ENCODE data around the gene PLEKHG4B. TPM values are rescaled to one million over a fixed set of nuclear protein-coding genes. Genes with fewer than 3 reads are reported as not detected.

The PLEKHG4B gene
- total RNA-seq, 1 experiment from 2014 or later, result not detected

DNA sequence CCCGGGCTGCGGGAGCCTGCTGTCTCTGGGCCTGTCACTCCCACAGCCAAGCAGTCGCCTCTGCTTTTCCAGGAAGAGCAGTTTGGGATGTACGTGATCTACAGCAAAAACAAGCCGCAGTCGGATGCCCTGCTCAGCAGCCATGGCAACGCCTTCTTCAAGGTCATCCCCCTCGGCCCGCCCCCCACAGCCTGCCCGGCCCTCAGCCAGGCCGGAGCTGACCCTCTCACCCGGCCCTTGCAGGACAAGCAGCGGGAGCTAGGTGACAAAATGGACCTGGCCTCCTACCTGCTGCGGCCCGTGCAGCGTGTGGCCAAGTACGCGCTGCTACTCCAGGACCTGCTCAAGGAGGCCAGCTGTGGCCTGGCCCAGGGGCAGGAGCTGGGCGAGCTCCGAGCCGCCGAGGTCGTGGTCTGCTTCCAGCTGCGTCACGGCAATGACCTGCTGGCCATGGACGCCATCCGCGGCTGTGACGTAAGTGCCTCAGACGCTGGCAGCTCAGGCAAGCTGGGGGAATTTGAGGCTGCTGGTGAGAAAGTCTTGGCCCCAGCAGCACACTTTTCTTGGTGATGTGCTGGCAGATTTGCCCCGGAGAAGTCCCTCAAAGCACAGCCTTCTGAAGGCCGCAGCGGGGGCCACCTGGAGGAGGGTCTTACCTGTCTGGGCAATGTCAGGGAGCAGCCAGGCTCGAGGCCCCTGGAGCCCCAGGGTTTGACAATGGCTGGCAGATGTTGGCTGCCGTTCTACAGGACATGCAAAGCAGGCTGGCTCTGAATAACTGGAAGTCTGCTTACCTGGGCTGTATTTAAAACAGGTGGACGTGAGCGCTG lies 79.2 kb downstream of the PLEKHG4B start:
- Mint-ChIP-seq H3K36me3 (ENCODE audit: insufficient read depth, unreplicated experiment) (no peaks in the 10 kb centered on the region), H3K4me1 (ENCODE audit: insufficient read depth, unreplicated experiment) (peaks cover 7% of the 10 kb centered on the region), H3K27me3 (ENCODE audit: insufficient read depth, unreplicated experiment) (peaks cover 20% of the 10 kb centered on the region), H3K4me3 (ENCODE audit: unreplicated experiment) (no peak overlapping the region), H3K9me3 (ENCODE audit: unreplicated experiment) (no peaks in the 10 kb centered on the region), H3K27ac (ENCODE audit: low read depth, unreplicated experiment) (no peak overlapping the region)
- BruUV-seq (replicated peaks), result no TSS peak
- ChIA-PET CTCF (interaction anchor here (1.0 kb wide), 1 partner anchor 17 kb away, joined by 4 read pairs; no protein-coding TSS in a partner anchor), POLR2A (no interaction called here)
- TF ChIP-seq, protein P1, sequence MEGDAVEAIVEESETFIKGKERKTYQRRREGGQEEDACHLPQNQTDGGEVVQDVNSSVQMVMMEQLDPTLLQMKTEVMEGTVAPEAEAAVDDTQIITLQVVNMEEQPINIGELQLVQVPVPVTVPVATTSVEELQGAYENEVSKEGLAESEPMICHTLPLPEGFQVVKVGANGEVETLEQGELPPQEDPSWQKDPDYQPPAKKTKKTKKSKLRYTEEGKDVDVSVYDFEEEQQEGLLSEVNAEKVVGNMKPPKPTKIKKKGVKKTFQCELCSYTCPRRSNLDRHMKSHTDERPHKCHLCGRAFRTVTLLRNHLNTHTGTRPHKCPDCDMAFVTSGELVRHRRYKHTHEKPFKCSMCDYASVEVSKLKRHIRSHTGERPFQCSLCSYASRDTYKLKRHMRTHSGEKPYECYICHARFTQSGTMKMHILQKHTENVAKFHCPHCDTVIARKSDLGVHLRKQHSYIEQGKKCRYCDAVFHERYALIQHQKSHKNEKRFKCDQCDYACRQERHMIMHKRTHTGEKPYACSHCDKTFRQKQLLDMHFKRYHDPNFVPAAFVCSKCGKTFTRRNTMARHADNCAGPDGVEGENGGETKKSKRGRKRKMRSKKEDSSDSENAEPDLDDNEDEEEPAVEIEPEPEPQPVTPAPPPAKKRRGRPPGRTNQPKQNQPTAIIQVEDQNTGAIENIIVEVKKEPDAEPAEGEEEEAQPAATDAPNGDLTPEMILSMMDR (IDR thresholded peaks at IDR 0.05; ENCODE audit: unreplicated experiment), result no peak
- DNase-seq (ENCODE audit: unreplicated experiment), result no peak
- intact Hi-C loops (cut with micrococcal nuclease), result no loop called here

DNA sequence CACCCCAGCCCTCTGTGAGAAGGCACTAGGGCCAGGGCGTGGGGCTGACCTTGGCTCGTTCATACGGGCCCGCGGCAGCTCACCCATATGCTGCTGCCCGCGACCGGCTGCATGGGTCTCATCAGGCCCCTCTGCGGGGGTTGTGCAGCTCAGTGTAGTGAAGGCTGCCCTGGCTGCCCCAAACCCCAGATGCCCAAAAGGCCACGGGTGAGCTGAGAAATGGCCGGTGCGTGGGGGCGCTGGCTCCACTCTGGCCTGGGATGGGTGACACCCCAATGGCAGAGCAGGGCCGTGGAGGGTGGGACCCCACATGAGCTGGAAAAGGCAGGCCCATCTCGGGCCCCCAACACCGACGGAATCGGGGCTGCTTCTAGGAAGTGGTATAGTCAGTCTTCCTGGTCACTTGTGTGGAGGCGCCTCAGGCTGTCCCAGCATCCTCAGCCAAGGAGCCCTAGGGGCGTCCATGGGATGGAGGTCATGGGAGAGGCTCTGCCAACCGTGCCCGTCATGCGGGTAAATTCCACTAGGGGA lies 79.9 kb downstream of the PLEKHG4B start:
- Mint-ChIP-seq H3K4me3 (ENCODE audit: unreplicated experiment) (no peak overlapping the region), H3K36me3 (ENCODE audit: insufficient read depth, unreplicated experiment) (no peaks in the 10 kb centered on the region), H3K27ac (ENCODE audit: low read depth, unreplicated experiment) (no peak overlapping the region), H3K27me3 (ENCODE audit: insufficient read depth, unreplicated experiment) (peaks cover 24% of the 10 kb centered on the region), H3K4me1 (ENCODE audit: insufficient read depth, unreplicated experiment) (peaks cover 7% of the 10 kb centered on the region), H3K9me3 (ENCODE audit: unreplicated experiment) (no peaks in the 10 kb centered on the region)
- ChIA-PET POLR2A (no interaction called here), CTCF (interaction anchor here (1.0 kb wide), 1 partner anchor 16 kb away, joined by 4 read pairs; no protein-coding TSS in a partner anchor)
- no TSS peak for BruUV-seq (replicated peaks)
- TF ChIP-seq, protein P1 (IDR thresholded peaks at IDR 0.05; ENCODE audit: unreplicated experiment), result no peak
- intact Hi-C loops (cut with micrococcal nuclease), result no loop called here
- DNase-seq (ENCODE audit: unreplicated experiment), result no peak

DNA sequence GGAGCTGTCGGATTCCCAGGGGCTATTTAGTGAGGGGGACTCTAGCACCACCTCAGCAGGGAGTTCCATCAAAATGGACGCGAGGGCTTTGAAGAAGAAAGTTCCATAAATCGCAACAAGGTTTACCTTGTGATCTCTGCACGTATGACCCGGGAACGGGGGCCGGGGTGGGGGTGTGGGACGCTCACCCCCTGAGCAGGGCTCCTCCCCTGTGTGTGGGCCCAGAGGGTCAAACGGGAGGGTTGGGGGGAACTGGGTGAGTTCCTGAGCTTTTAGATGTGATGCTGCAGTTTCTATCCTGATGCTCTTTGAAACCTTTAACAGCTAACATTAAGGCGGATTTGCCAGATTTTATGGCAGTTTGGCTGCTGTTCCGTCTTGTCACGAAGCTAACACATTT lies 80.5 kb downstream of the PLEKHG4B start:
- no TSS peak for BruUV-seq (replicated peaks)
- TF ChIP-seq, protein P1 (IDR thresholded peaks at IDR 0.05; ENCODE audit: unreplicated experiment), result no peak
- H3K27ac Mint-ChIP-seq (ENCODE audit: low read depth, unreplicated experiment), result no peak overlapping the region
- ChIA-PET POLR2A (no interaction called here), CTCF (interaction anchor here (1.0 kb wide), 1 partner anchor 16 kb away, joined by 4 read pairs; no protein-coding TSS in a partner anchor)
- intact Hi-C loops (cut with micrococcal nuclease), result no loop called here
- DNase-seq (ENCODE audit: unreplicated experiment), result no peak
- peaks cover 7% of the 10 kb centered on the region for H3K4me1 Mint-ChIP-seq (ENCODE audit: insufficient read depth, unreplicated experiment)
- no peaks in the 10 kb centered on the region for H3K36me3 Mint-ChIP-seq (ENCODE audit: insufficient read depth, unreplicated experiment)
- H3K9me3 Mint-ChIP-seq (ENCODE audit: unreplicated experiment), result no peaks in the 10 kb centered on the region
- H3K4me3 Mint-ChIP-seq (ENCODE audit: unreplicated experiment), result no peak overlapping the region
- H3K27me3 Mint-ChIP-seq (ENCODE audit: insufficient read depth, unreplicated experiment), result peaks cover 29% of the 10 kb centered on the region

DNA sequence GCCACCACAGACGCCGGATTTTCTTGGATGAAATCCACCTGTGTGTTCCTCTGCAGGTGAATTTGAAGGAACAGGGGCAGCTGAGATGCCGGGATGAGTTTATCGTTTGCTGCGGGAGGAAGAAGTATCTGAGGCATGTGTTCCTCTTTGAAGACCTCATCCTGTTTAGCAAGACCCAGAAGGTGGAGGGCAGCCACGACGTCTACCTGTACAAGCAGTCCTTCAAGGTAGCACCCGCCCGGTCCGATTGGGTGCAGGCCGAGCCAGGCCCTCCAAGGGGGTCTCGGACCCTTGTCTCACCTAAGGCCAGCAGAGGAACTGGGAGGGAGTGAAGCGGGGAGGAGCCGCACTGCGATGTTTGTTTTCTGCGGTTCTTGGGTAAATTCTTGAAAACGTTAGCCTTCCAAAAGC lies 80.9 kb downstream of the PLEKHG4B start:
- DNase-seq (ENCODE audit: unreplicated experiment), result no peak
- Mint-ChIP-seq H3K4me1 (ENCODE audit: insufficient read depth, unreplicated experiment) (peaks cover 7% of the 10 kb centered on the region), H3K27ac (ENCODE audit: low read depth, unreplicated experiment) (no peak overlapping the region), H3K4me3 (ENCODE audit: unreplicated experiment) (no peak overlapping the region), H3K27me3 (ENCODE audit: insufficient read depth, unreplicated experiment) (peaks cover 33% of the 10 kb centered on the region), H3K36me3 (ENCODE audit: insufficient read depth, unreplicated experiment) (no peaks in the 10 kb centered on the region), H3K9me3 (ENCODE audit: unreplicated experiment) (no peaks in the 10 kb centered on the region)
- no TSS peak for BruUV-seq (replicated peaks)
- intact Hi-C loops (cut with micrococcal nuclease), result no loop called here
- TF ChIP-seq, protein P1 (IDR thresholded peaks at IDR 0.05; ENCODE audit: unreplicated experiment), result no peak
- ChIA-PET POLR2A (no interaction called here), CTCF (no interaction called here)

Data from MCF 10A (cell line).